GM19193 (cell line): ENCODE results near the gene INHBE.

Experiments
- POLR2A ChIP-seq: IDR thresholded peaks from 4 replicates; pipeline ENCODE4 v1.6.1; 2011; ENCODE audit not compliant: insufficient read depth, insufficient read length; ENCODE audit errors: extremely low read depth

INHBE gene

GRCh38 chr12:57454566-57455373, at the start of gene INHBE:
Gene INHBE (plus strand): TSS chr12:57455307. CDS start chr12:57455537, 230 bp downstream.
- TF ChIP-seq POLR2A, result no peak

- no peak for TF ChIP-seq POLR2A
Measured at GRCh38 chr12:57410534-57410933, 44.6 kb upstream of the INHBE start.

- TF ChIP-seq POLR2A, result no peak
Measured at GRCh38 chr12:57415088-57415487, 40.0 kb upstream of the INHBE start.

- no peak for TF ChIP-seq POLR2A
Measured at GRCh38 chr12:57416039-57416996, 38.8 kb upstream of the INHBE start.

GRCh38 chr12:57418255-57418654, 36.9 kb upstream of the INHBE start:
- no peak for TF ChIP-seq POLR2A

GRCh38 chr12:57419495-57419894, 35.6 kb upstream of the INHBE start:
- TF ChIP-seq POLR2A, result no peak

- no peak for TF ChIP-seq POLR2A
Measured at GRCh38 chr12:57420482-57420881, 34.6 kb upstream of the INHBE start.

GRCh38 chr12:57428965-57429364, 26.1 kb upstream of the INHBE start:
- TF ChIP-seq POLR2A, result no peak

- TF ChIP-seq POLR2A, result no peak
Measured at GRCh38 chr12:57429473-57430111, 25.5 kb upstream of the INHBE start.

GRCh38 chr12:57430112-57430930, 24.8 kb upstream of the INHBE start:
- no peak for TF ChIP-seq POLR2A

GRCh38 chr12:57430931-57431566, 24.1 kb upstream of the INHBE start, which contains the start of gene R3HDM2:
Gene R3HDM2 (minus strand): TSS chr12:57431043. CDS start chr12:57310428, 120,615 bp downstream.
- peak; percentile 98 for TF ChIP-seq POLR2A

GRCh38 chr12:57431654-57432188, 23.4 kb upstream of the INHBE start:
- TF ChIP-seq POLR2A, result no peak

- no peak for TF ChIP-seq POLR2A
Measured at GRCh38 chr12:57433370-57433769, 21.7 kb upstream of the INHBE start.
